COLO668 (cell line): ENCODE results near the gene POLE.
A peak's percentile ranks its signal among the peaks of the same experiment; 100 is the strongest.

Experiments used
- DNase-seq: peaks from one replicate; lab custom pipeline; 2025; ENCODE audit not compliant: unreplicated experiment; lab: John Stamatoyannopoulos, UW

POLE gene

GRCh38 chr12:132658149-132658894 lies 28.8 kb downstream of the POLE start:
- no peak for DNase-seq

GRCh38 chr12:132657004-132657727 lies 30.0 kb downstream of the POLE start:
- no peak for DNase-seq

- DNase-seq, result no peak
Observed at GRCh38 chr12:132653567-132654290, 33.4 kb downstream of the POLE start.

- DNase-seq, result no peak
Observed at GRCh38 chr12:132651444-132652100, 35.6 kb downstream of the POLE start.

GRCh38 chr12:132649226-132649945 lies 37.8 kb downstream of the POLE start:
- DNase-seq, result no peak

- no peak for DNase-seq
Observed at GRCh38 chr12:132648616-132649225, 38.4 kb downstream of the POLE start.

GRCh38 chr12:132647858-132648257 lies 39.3 kb downstream of the POLE start:
- DNase-seq, result no peak

GRCh38 chr12:132646850-132647249 lies 40.3 kb downstream of the POLE start:
- DNase-seq, result no peak

GRCh38 chr12:132642846-132643835 lies 44.0 kb downstream of the POLE start:
- DNase-seq, result no peak

- DNase-seq, result no peak
Observed at GRCh38 chr12:132641811-132642650, 45.1 kb downstream of the POLE start.

- no peak for DNase-seq
Observed at GRCh38 chr12:132640936-132641335, 46.2 kb downstream of the POLE start.

GRCh38 chr12:132639956-132640520 lies 47.1 kb downstream of the POLE start:
- no peak for DNase-seq

GRCh38 chr12:132638541-132639408 lies 48.4 kb downstream of the POLE start:
- DNase-seq, result peak; percentile 2

GRCh38 chr12:132637811-132638210 lies 49.3 kb downstream of the POLE start:
- DNase-seq, result no peak

GRCh38 chr12:132635076-132635955 lies 51.8 kb downstream of the POLE start:
- DNase-seq, result no peak
